HEK293 (cell line): ENCODE results near the gene METTL1.

ENCODE experiments used
- BCL11A ChIP-seq: fragments of 450-650 bp; formaldehyde crosslinking; IDR thresholded peaks from 2 replicates; pipeline ENCODE4 v1.5.1; 2016; ENCODE audit warnings: low read depth, missing biosample characterization, missing genetic modification characterization
- MEIS1 ChIP-seq: sonication (generic); formaldehyde crosslinking; IDR thresholded peaks from 2 replicates; pipeline ENCODE4 v1.8.1; 2022; ENCODE audit warnings: missing genetic modification reagents, mild to moderate bottlenecking, borderline replicate concordance
- PATZ1 ChIP-seq: fragments of 450-650 bp; formaldehyde crosslinking; IDR thresholded peaks from 2 replicates; pipeline ENCODE4 v1.5.1; 2016; ENCODE audit warnings: missing biosample characterization, missing genetic modification characterization
- PRDM10 ChIP-seq: fragments of 450-650 bp; formaldehyde crosslinking; IDR thresholded peaks from 2 replicates; pipeline ENCODE4 v1.5.1; 2016; ENCODE audit warnings: missing biosample characterization, missing genetic modification characterization
- REPIN1 ChIP-seq: fragments of 450-650 bp; formaldehyde crosslinking; IDR thresholded peaks from 2 replicates; pipeline ENCODE4 v1.5.1; 2017; ENCODE audit warnings: missing biosample characterization, missing genetic modification characterization, low read depth
- ZBTB1 ChIP-seq: fragments of 450-650 bp; formaldehyde crosslinking; IDR thresholded peaks from 2 replicates; pipeline ENCODE4 v1.5.1; 2016; ENCODE audit warnings: missing biosample characterization, missing genetic modification characterization
- ZFP37 ChIP-seq: fragments of 450-650 bp; formaldehyde crosslinking; IDR thresholded peaks from 2 replicates; pipeline ENCODE4 v1.5.1; 2016; ENCODE audit warnings: missing biosample characterization, missing genetic modification characterization
- ZFP41 ChIP-seq: fragments of 450-650 bp; formaldehyde crosslinking; IDR thresholded peaks from 2 replicates; pipeline ENCODE4 v1.5.1; 2016; ENCODE audit warnings: missing biosample characterization, missing genetic modification characterization, borderline replicate concordance
- ZNF121 ChIP-seq: fragments of 450-650 bp; formaldehyde crosslinking; IDR thresholded peaks from 2 replicates; pipeline ENCODE4 v1.5.1; 2016; ENCODE audit warnings: missing biosample characterization, missing genetic modification characterization
- ZNF133 ChIP-seq: fragments of 450-650 bp; formaldehyde crosslinking; IDR thresholded peaks from 2 replicates; pipeline ENCODE4 v1.5.1; 2016; ENCODE audit warnings: missing biosample characterization, missing genetic modification characterization
- ZNF175 ChIP-seq: fragments of 450-650 bp; formaldehyde crosslinking; IDR thresholded peaks from 2 replicates; pipeline ENCODE4 v1.5.1; 2016; ENCODE audit warnings: missing biosample characterization, missing genetic modification characterization
- ZNF19 ChIP-seq: fragments of 450-650 bp; formaldehyde crosslinking; IDR thresholded peaks from 2 replicates; pipeline ENCODE4; 2016; ENCODE audit warnings: missing biosample characterization, missing genetic modification characterization, low read depth
- ZNF23 ChIP-seq: fragments of 450-650 bp; formaldehyde crosslinking; IDR thresholded peaks from 2 replicates; pipeline ENCODE4 v1.5.1; 2016; ENCODE audit warnings: missing biosample characterization, missing genetic modification characterization, borderline replicate concordance
- ZNF280D ChIP-seq: fragments of 450-650 bp; formaldehyde crosslinking; IDR thresholded peaks from 2 replicates; pipeline ENCODE4 v1.5.1; 2016; ENCODE audit warnings: missing biosample characterization, missing genetic modification characterization
- ZNF398 ChIP-seq: fragments of 450-650 bp; formaldehyde crosslinking; IDR thresholded peaks from 2 replicates; pipeline ENCODE4 v1.5.1; 2017; ENCODE audit warnings: missing biosample characterization, missing genetic modification characterization
- ZNF426 ChIP-seq: fragments of 450-650 bp; formaldehyde crosslinking; IDR thresholded peaks from 2 replicates; pipeline ENCODE4 v1.5.1; 2017; ENCODE audit warnings: missing biosample characterization, missing genetic modification characterization, mild to moderate bottlenecking, inconsistent platforms, moderate library complexity
- ZNF433 ChIP-seq: fragments of 450-650 bp; formaldehyde crosslinking; IDR thresholded peaks from 2 replicates; pipeline ENCODE4 v1.5.1; 2016; ENCODE audit warnings: missing biosample characterization, missing genetic modification characterization, low read depth
- ZNF513 ChIP-seq: fragments of 450-650 bp; IDR thresholded peaks from 2 replicates; pipeline ENCODE4 v1.5.1; 2018; ENCODE audit warnings: missing biosample characterization, missing genetic modification characterization
- ZNF521 ChIP-seq: fragments of 450-650 bp; formaldehyde crosslinking; IDR thresholded peaks from 2 replicates; pipeline ENCODE4 v1.5.1; 2017; ENCODE audit warnings: missing biosample characterization, mild to moderate bottlenecking, missing genetic modification characterization
- ZNF529 ChIP-seq: fragments of 450-650 bp; formaldehyde crosslinking; IDR thresholded peaks from 2 replicates; pipeline ENCODE4 v1.5.1; 2017; ENCODE audit warnings: missing genetic modification characterization, missing biosample characterization; ENCODE audit not compliant: insufficient replicate concordance
- ZNF580 ChIP-seq: fragments of 450-650 bp; formaldehyde crosslinking; IDR thresholded peaks from 2 replicates; pipeline ENCODE4 v1.5.1; 2016; ENCODE audit warnings: missing biosample characterization, missing genetic modification characterization
- ZNF610 ChIP-seq: fragments of 450-650 bp; formaldehyde crosslinking; IDR thresholded peaks from 2 replicates; pipeline ENCODE4 v1.5.1; 2016; ENCODE audit warnings: missing biosample characterization, missing genetic modification characterization, borderline replicate concordance
- ZSCAN5A ChIP-seq: fragments of 450-650 bp; formaldehyde crosslinking; IDR thresholded peaks from 2 replicates; pipeline ENCODE4 v1.5.1; 2016; ENCODE audit warnings: missing biosample characterization, missing genetic modification characterization

The METTL1 gene

GRCh38 chr12:57782608-57783465 is 10.9 kb upstream of the METTL1 start, which contains the start of gene TSFM (continued):
- TF ChIP-seq ZNF529 (tag by site-specific recombination) (no peak), ZNF433 (tag by site-specific recombination) (no peak), BCL11A (tag by site-specific recombination) (no peak), ZNF280D (tag by site-specific recombination) (peak; percentile 78; the same call in 1 of the 2 replicates), ZNF580 (tag by site-specific recombination) (peak; percentile 95), ZNF398 (tag by site-specific recombination) (peak; percentile 48), REPIN1 (tag by site-specific recombination) (peak; percentile 84), PATZ1 (tag by site-specific recombination) (peak; percentile 65), ZNF426 (tag by site-specific recombination) (no peak), ZNF19 (tag by site-specific recombination) (no peak), ZFP37 (tag by site-specific recombination) (peak; percentile 96), ZNF610 (peak; percentile 85), ZNF133 (0 out of 2 replicates have a peak, but pooled peaks have one; percentile 26), ZSCAN5A (tag by site-specific recombination) (peak; percentile 89), MEIS1 (CRISPR knock-in tag) (no peak), ZNF521 (tag by site-specific recombination) (no peak), ZNF23 (tag by site-specific recombination) (no peak), ZNF121 (tag by site-specific recombination) (peak; percentile 44; the same call in 1 of the 2 replicates), ZNF513 (0 out of 2 replicates have a peak, but pooled peaks have one; percentile 13), ZNF175 (tag by site-specific recombination) (no peak), ZBTB1 (peak; percentile 85; the same call in 1 of the 2 replicates), ZFP41 (tag by site-specific recombination) (no peak), PRDM10 (peak; percentile 89)
